ENCODE data around the gene AKAP8. TPM values are rescaled to one million over a fixed set of nuclear protein-coding genes. Genes with fewer than 3 reads are reported as not detected.

AKAP8 gene
- total and polyA plus RNA-seq, 4 donors = 15.0 to 43.4 (median 19.7) TPM

- TF ChIP-seq CTCF (IDR thresholded peaks at IDR 0.05; ENCODE audit: control extremely low read depth, extremely low read depth) = no peak
- Histone ChIP-seq H3K27me3 (ENCODE audit: control insufficient read depth in 3 of 3, insufficient read depth in 3 of 3, low read length in 2 of 3) (no peaks in the 10 kb centered on the region), H3K27ac (ENCODE audit: low read depth in 1 of 2, low read length in 1 of 2) (no peak overlapping the region), H3K9ac (ENCODE audit: insufficient read depth in 1 of 2, low read length in 2 of 2) (no peak overlapping the region), H3K36me3 (ENCODE audit: control insufficient read depth in 4 of 4, insufficient read depth in 4 of 4, low read length in 4 of 4) (peaks cover 15 to 71% (median 42%) of the 10 kb centered on the region in 4 donors), H3K4me1 (ENCODE audit: control insufficient read depth in 5 of 5, insufficient read depth in 5 of 5, low read length in 5 of 5) (peaks cover 0 to 12% (median 0%) of the 10 kb centered on the region in 5 donors), H3K9me3 (ENCODE audit: control insufficient read depth in 4 of 4, insufficient read depth in 3 of 4, low read length in 3 of 4) (no peaks in the 10 kb centered on the region), H3K4me3 (no peak overlapping the region)
- no peak for DNase-seq
- 93 to 96% methylated on average over 29 of the region's 29 CpGs for WGBS, 2 donors
- ATAC-seq (ENCODE audit: insufficient read depth, low FRiP score) = no peak
Observed at GRCh38 chr19:15400521-15401396, 21.2 kb upstream of the AKAP8 start.

- no peak for ATAC-seq (ENCODE audit: insufficient read depth, low FRiP score)
- no peak overlapping the region for H3K4me3 ChIP-seq
- no peak for DNase-seq
- H3K36me3 ChIP-seq (ENCODE audit: control insufficient read depth in 4 of 4, insufficient read depth in 4 of 4, low read length in 4 of 4) = peaks cover 15 to 74% (median 42%) of the 10 kb centered on the region in 4 donors
- no peak overlapping the region for H3K27ac ChIP-seq (ENCODE audit: low read depth in 1 of 2, low read length in 1 of 2)
- no peak overlapping the region for H3K9ac ChIP-seq (ENCODE audit: insufficient read depth in 1 of 2, low read length in 2 of 2)
- WGBS, 2 donors = 95 to 97% methylated on average over 14 of the region's 14 CpGs
- H3K9me3 ChIP-seq (ENCODE audit: control insufficient read depth in 4 of 4, insufficient read depth in 3 of 4, low read length in 3 of 4) = no peaks in the 10 kb centered on the region
- H3K4me1 ChIP-seq (ENCODE audit: control insufficient read depth in 5 of 5, insufficient read depth in 5 of 5, low read length in 5 of 5) = peaks cover 0 to 8% (median 0%) of the 10 kb centered on the region in 5 donors
- H3K27me3 ChIP-seq (ENCODE audit: control insufficient read depth in 3 of 3, insufficient read depth in 3 of 3, low read length in 2 of 3) = no peaks in the 10 kb centered on the region
- TF ChIP-seq CTCF (IDR thresholded peaks at IDR 0.05; ENCODE audit: control extremely low read depth, extremely low read depth) = no peak
Observed at GRCh38 chr19:15399635-15400034, 20.0 kb upstream of the AKAP8 start.

- TF ChIP-seq CTCF (IDR thresholded peaks at IDR 0.05; ENCODE audit: control extremely low read depth, extremely low read depth) = no peak
- Histone ChIP-seq H3K4me1 (ENCODE audit: control insufficient read depth in 5 of 5, insufficient read depth in 5 of 5, low read length in 5 of 5) (peaks cover 0 to 6% (median 0%) of the 10 kb centered on the region in 5 donors), H3K9ac (ENCODE audit: insufficient read depth in 1 of 2, low read length in 2 of 2) (no peak overlapping the region), H3K4me3 (no peak overlapping the region), H3K36me3 (ENCODE audit: control insufficient read depth in 4 of 4, insufficient read depth in 4 of 4, low read length in 4 of 4) (peaks cover 15 to 76% (median 45%) of the 10 kb centered on the region in 4 donors), H3K27ac (ENCODE audit: low read depth in 1 of 2, low read length in 1 of 2) (no peak overlapping the region), H3K27me3 (ENCODE audit: control insufficient read depth in 3 of 3, insufficient read depth in 3 of 3, low read length in 2 of 3) (no peaks in the 10 kb centered on the region), H3K9me3 (ENCODE audit: control insufficient read depth in 4 of 4, insufficient read depth in 3 of 4, low read length in 3 of 4) (no peaks in the 10 kb centered on the region)
- ATAC-seq (ENCODE audit: insufficient read depth, low FRiP score) (no peak), DNase-seq (no peak)
- 92 to 97% methylated on average over 7 to 8 of the region's 8 CpGs for WGBS, 2 donors
Observed at GRCh38 chr19:15399234-15399515, 19.6 kb upstream of the AKAP8 start.

Measured in lung (tissue), 12 donors.